Upper lobe of left lung (tissue), 6 donors: Measurements from ENCODE around the gene THRA. TPM values are rescaled to one million over a fixed set of nuclear protein-coding genes. Genes with fewer than 3 reads are reported as not detected.
A peak's percentile ranks its signal among the peaks of the same experiment; 100 is the strongest.
"Not testable (repeated sequence)": the region's sequence is repeated elsewhere in the genome, so short reads cannot be mapped to it uniquely, and the experiment has no call there.

ENCODE experiments used
- ATAC-seq, 2 donors: fragments of 200-7000 bp; cut with Tn5 transposase; one replicate each; pipeline ENCODE4 v1.9.1; 2022; ENCODE audit warnings: mild to moderate bottlenecking in 2 of 2, moderate library complexity in 2 of 2; ENCODE audit not compliant: low FRiP score in 2 of 2
- DNase-seq, 2 donors: peaks; one replicate each; pipeline ENCODE4 v3.0.0-alpha.2; 2019 to 2020
- H3K27ac ChIP-seq, 4 donors: fragments of 200-600 bp; sonication (generic); one replicate each; pipeline ENCODE4 v1.5.1; 2016 to 2019
- H3K27me3 ChIP-seq, 4 donors: fragments of 200-600 bp; sonication (generic); one replicate each; pipeline ENCODE4 v1.5.1; 2017 to 2019
- H3K36me3 ChIP-seq, 4 donors: fragments of 200-600 bp; sonication (generic); one replicate each; pipeline ENCODE4 v1.5.1; 2016 to 2019
- H3K4me1 ChIP-seq, 4 donors: fragments of 200-600 bp; sonication (generic); one replicate each; pipeline ENCODE4 v1.5.1; 2018 to 2019
- H3K4me3 ChIP-seq, 4 donors: fragments of 200-600 bp; sonication (generic); one replicate each; pipeline ENCODE4 v1.5.1; 2017 to 2019; ENCODE audit warnings: mild to moderate bottlenecking in 2 of 4, moderate library complexity in 1 of 4
- H3K9me3 ChIP-seq, 4 donors: fragments of 200-600 bp; sonication (generic); one replicate each; pipeline ENCODE4 v1.5.1; 2018 to 2019
- CTCF ChIP-seq, 6 experiments: fragments of 450-650 bp in 4 of 6; fragments of 200-600 bp in 2 of 6; sonication (generic) in 2 of 6; IDR thresholded peaks; one replicate each; pipeline ENCODE4 v1.5.1; 2016 to 2019; ENCODE audit warnings: antibody characterized with exemption in 6 of 6
- EP300 ChIP-seq, 4 donors: sonication (generic); formaldehyde crosslinking; IDR thresholded peaks; one replicate each; pipeline ENCODE4 v1.5.1; 2017; ENCODE audit warnings: antibody characterized with exemption in 4 of 4, control low read depth in 2 of 4
- POLR2A ChIP-seq, 4 donors: fragments of 450-650 bp; IDR thresholded peaks; one replicate each; pipeline ENCODE4 v1.5.1; 2016 to 2017; ENCODE audit warnings: antibody characterized with exemption in 4 of 4, mild to moderate bottlenecking in 2 of 4
- POLR2AphosphoS5 ChIP-seq, 2 donors: sonication (generic); formaldehyde crosslinking; IDR thresholded peaks; one replicate each; pipeline ENCODE4 v1.5.1; 2017; ENCODE audit warnings: antibody characterized with exemption in 2 of 2
- WGBS, 2 donors: methylation state at CpG; one replicate each; pipeline ENCODE4 v1.1.5; 2017 to 2018; 5-methylcytosine and 5-hydroxymethylcytosine counted together
- small RNA-seq, 4 donors: library from RNA; depleted of rRNA; stranded (forward); fragments of <200 nt; gene quantifications; one replicate each; pipeline ENCODE3, GENCODE V24; 2016
- total RNA-seq, 6 donors: library from RNA; depleted of rRNA in 4 of 6; stranded (reverse); fragments of >200 nt in 4 of 6; gene quantifications; one replicate each; pipeline versions ENCODE4 v1.1.0 to v1.2.1, GENCODE V29; 2016 to 2021
- donor health status: DM: no; HTN: no; CAD: no; lungs with moderate emphysema.
- donor health status: DM: no; HTN: yes; CAD: no; lungs with severe emphysema.

THRA gene
- total RNA-seq, 6 donors from 2014 or later: 31.0 to 55.3 (median 49.9) TPM

- Histone ChIP-seq H3K36me3 (peaks cover 28 to 96% (median 66%) of the 10 kb centered on the region in 4 donors), H3K4me3 (no peak overlapping the region), H3K9me3 (no peaks in the 10 kb centered on the region), H3K27me3 (no peaks in the 10 kb centered on the region), H3K4me1 (peaks cover 2 to 16% (median 8%) of the 10 kb centered on the region in 4 donors), H3K27ac (peak overlapping the region; percentile 65 to 88 (median 76))
- DNase-seq: peak in 1 of 2 donors; percentile 89
- WGBS, 2 donors: 54 to 65% methylated on average over 7 of the region's 7 CpGs
- peak in 1 of 2 donors; percentile 71 for TF ChIP-seq POLR2AphosphoS5 (IDR thresholded peaks at IDR 0.05)
- TF ChIP-seq EP300 (IDR thresholded peaks at IDR 0.05): no peak
- peak; percentile 82 to 86 for ATAC-seq
These were observed 67.7 kb downstream of the THRA start for GRCh38 chr17:40130352-40131042.

DNA sequence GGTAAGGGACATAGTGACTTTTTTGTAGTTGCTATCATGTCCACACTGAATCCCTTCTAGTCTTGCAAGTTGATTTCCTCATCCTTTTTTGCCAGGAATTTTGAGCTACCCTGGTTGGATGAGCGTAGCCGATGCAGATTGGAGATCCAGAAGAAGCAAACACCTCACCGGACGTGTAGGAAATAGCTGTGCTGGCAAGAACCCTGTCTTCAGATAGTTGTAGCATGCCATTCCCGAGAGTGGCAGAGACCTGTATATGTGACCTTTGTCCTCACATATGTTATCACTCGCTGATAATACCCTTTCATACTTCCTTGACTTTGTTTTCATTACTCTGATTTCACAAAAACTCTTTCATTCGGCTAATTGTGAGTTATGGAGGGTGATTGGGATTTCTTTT is 71.4 kb downstream of the THRA start:
- no peak for DNase-seq
- Histone ChIP-seq H3K4me1 (peaks cover 4 to 21% (median 10%) of the 10 kb centered on the region in 4 donors), H3K4me3 (no peak overlapping the region), H3K9me3 (no peaks in the 10 kb centered on the region), H3K27ac (no peak overlapping the region), H3K27me3 (no peaks in the 10 kb centered on the region), H3K36me3 (peaks cover 20 to 81% (median 59%) of the 10 kb centered on the region in 4 donors)
- 76 to 84% methylated on average over 7 of the region's 7 CpGs for WGBS, 2 donors
- ATAC-seq: no peak
- TF ChIP-seq EP300 (IDR thresholded peaks at IDR 0.05) (no peak), CTCF (IDR thresholded peaks at IDR 0.05) (no peak)

- Histone ChIP-seq H3K27me3 (no peaks in the 10 kb centered on the region), H3K4me3 (no peak overlapping the region), H3K36me3 (peaks cover 16 to 66% (median 47%) of the 10 kb centered on the region in 4 donors), H3K4me1 (peaks cover 10 to 20% (median 11%) of the 10 kb centered on the region in 4 donors), H3K27ac (peak overlapping the region in 1 of 4 donors; percentile 15), H3K9me3 (no peaks in the 10 kb centered on the region)
- ATAC-seq: no peak
- TF ChIP-seq EP300 (IDR thresholded peaks at IDR 0.05): no peak
- TF ChIP-seq POLR2AphosphoS5 (IDR thresholded peaks at IDR 0.05): no peak
- no peak for TF ChIP-seq POLR2A (IDR thresholded peaks at IDR 0.05)
- no peak for TF ChIP-seq CTCF (IDR thresholded peaks at IDR 0.05)
- 92 to 96% methylated on average over 3 of the region's 3 CpGs for whole genome bisulfite sequencing, 2 donors
- no peak for DNase-seq
These were observed 73.1 kb downstream of the THRA start for GRCh38 chr17:40135817-40136216.

DNA sequence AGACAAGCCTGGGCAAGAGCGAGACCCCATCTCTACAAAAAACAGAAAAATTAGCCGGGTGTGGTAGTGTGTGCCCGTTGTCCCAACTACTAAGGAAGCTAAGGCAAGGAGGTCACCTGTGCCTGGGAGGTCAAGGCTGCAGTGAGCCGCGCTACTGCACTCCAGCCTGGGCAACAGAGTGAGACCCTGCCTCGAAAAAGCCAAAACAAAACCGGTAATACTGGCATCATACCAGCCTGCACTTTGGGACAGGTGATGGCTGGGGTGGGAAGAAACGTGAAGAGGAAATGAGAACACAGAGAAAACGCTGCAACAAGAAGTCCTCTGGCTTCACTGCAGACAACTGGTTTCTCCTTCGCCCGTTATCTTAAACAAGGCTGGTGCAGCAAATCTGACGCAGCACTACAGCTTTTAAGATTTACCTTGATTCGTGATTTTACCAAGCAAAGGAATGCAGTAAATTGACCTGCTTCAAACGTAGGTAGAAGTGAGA is 76.8 kb downstream of the THRA start:
- Histone ChIP-seq H3K27ac (peak overlapping the region; percentile 93 to 99 (median 96)), H3K27me3 (no peaks in the 10 kb centered on the region), H3K9me3 (no peaks in the 10 kb centered on the region), H3K4me1 (peaks cover 16 to 32% (median 17%) of the 10 kb centered on the region in 4 donors), H3K4me3 (peak overlapping the region; percentile 27 to 95 (median 65)), H3K36me3 (peaks cover 0 to 58% (median 37%) of the 10 kb centered on the region in 4 donors)
- TF ChIP-seq POLR2AphosphoS5 (IDR thresholded peaks at IDR 0.05) (no peak), EP300 (IDR thresholded peaks at IDR 0.05) (no peak), POLR2A (IDR thresholded peaks at IDR 0.05) (no peak), CTCF (IDR thresholded peaks at IDR 0.05) (no peak)
- WGBS, 2 donors: 12 to 14% methylated on average over 14 of the region's 14 CpGs
- no peak for DNase-seq
- ATAC-seq: peak in 1 of 2 donors; percentile 0

DNA sequence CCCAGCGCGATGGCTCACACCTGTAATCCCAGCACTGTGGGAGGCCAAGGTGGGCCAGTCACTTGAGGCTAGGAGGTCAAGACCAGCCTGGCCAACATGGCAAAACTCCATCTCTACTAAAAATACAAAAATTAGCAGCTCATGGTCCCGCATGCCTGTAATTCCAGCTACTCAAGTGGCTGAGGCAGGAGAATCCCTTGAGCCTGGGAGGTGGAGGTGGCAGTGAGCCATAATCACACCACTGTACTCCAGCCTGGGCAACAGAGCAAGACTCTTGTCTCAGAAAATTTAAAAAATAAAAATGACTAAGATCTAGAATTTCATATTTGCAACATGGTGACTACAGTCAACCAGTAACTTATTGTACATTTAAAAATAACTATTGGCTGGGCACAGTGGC is 80.4 kb downstream of the THRA start:
- peaks cover 18 to 37% (median 19%) of the 10 kb centered on the region in 4 donors for H3K4me1 ChIP-seq
- H3K36me3 ChIP-seq: peaks cover 6 to 62% (median 28%) of the 10 kb centered on the region in 4 donors
- DNase-seq, H3K27ac ChIP-seq, H3K9me3 ChIP-seq, H3K27me3 ChIP-seq, H3K4me3 ChIP-seq, ATAC-seq: not testable (repeated sequence)
- WGBS, 2 donors: 85 to 93% methylated on average over 3 of the region's 3 CpGs

Small RNA genes within 50 kb of the gene (small RNA-seq; reads per million reads assigned to genes)
- 390 to 2,548 (median 1,043) reads per million in 4 donors for gene SNORD124

Other genes starting within 250 kb of the THRA start
- 10 to 100 TPM in 1 of 6 donors, 1 to 10 TPM in 5; 2.2 to 14.9 (median 4.9) TPM for gene IKZF3, start 198.7 kb upstream of the THRA start, total RNA-seq
- not detected for gene ZPBP2, start 194.8 kb upstream of the THRA start, total RNA-seq
- gene GSDMB, start 144.3 kb upstream of the THRA start, total RNA-seq: 10 to 100 TPM in 3 of 6 donors, 1 to 10 TPM in 3; 5.6 to 73.3 (median 17.8) TPM
- gene ORMDL3, start 135.4 kb upstream of the THRA start, total RNA-seq: 10 to 100 TPM; 69.9 to 99.6 (median 82.7) TPM
- not detected for gene LRRC3C, start 135.2 kb upstream of the THRA start, total RNA-seq
- under 1 TPM in 4 of 6 donors, not detected in 2; 0.14 to 0.61 (median 0.51) TPM for gene GSDMA, start 100.0 kb upstream of the THRA start, total RNA-seq
- gene PSMD3, start 82.2 kb upstream of the THRA start, total RNA-seq: 100 to 1,000 TPM in 2 of 6 donors, 10 to 100 TPM in 4; 55.5 to 117 (median 78.8) TPM
- 10 to 100 TPM in 1 of 6 donors, 1 to 10 TPM in 5; 1.6 to 14.4 (median 2.7) TPM for gene CSF3, start 47.5 kb upstream of the THRA start, total RNA-seq
- gene MED24, start 8.6 kb upstream of the THRA start, total RNA-seq: 100 to 1,000 TPM in 1 of 6 donors, 10 to 100 TPM in 5; 36.5 to 157 (median 71.0) TPM
- gene NR1D1, start 37.6 kb downstream of the THRA start, total RNA-seq: 10 to 100 TPM in 5 of 6 donors, 1 to 10 TPM in 1; 3.8 to 24.7 (median 15.8) TPM
- gene MSL1, start 59.0 kb downstream of the THRA start, total RNA-seq: 100 to 1,000 TPM in 3 of 6 donors, 10 to 100 TPM in 3; 57.6 to 240 (median 97.0) TPM
- gene CASC3, start 77.6 kb downstream of the THRA start, total RNA-seq: 100 to 1,000 TPM in 2 of 6 donors, 10 to 100 TPM in 4; 52.2 to 141 (median 75.0) TPM
- gene RAPGEFL1, start 114.5 kb downstream of the THRA start, total RNA-seq: 10 to 100 TPM in 4 of 6 donors, 1 to 10 TPM in 2; 7.6 to 44.0 (median 13.5) TPM
- 10 to 100 TPM; 19.9 to 39.8 (median 26.2) TPM for gene WIPF2, start 156.3 kb downstream of the THRA start, total RNA-seq
- 1 to 10 TPM; 1.1 to 5.1 (median 2.3) TPM for gene CDC6, start 224.9 kb downstream of the THRA start, total RNA-seq
- 10 to 100 TPM; 45.7 to 95.6 (median 85.9) TPM for gene RARA, start 246.2 kb downstream of the THRA start, total RNA-seq